ENCODE results near the gene FBXW8.

The FBXW8 gene

GRCh38 chr12:117018276-117018675 lies 107.5 kb downstream of the FBXW8 start:
- Histone ChIP-seq H3K9me3 (ENCODE audit: low read depth, low read length) (no peaks in the 10 kb centered on the region), H3K27ac (no peak overlapping the region), H3K4me3 (no peak overlapping the region), H3K36me3 (ENCODE audit: insufficient read depth, low read length) (peaks cover 25% of the 10 kb centered on the region), H3K9ac (ENCODE audit: insufficient read length) (no peak overlapping the region)
- DNase-seq (ENCODE audit: low read depth, low spot score), result no peak
- TF ChIP-seq EZH2 (IDR thresholded peaks at IDR 0.05) (no peak), POLR2AphosphoS5 (IDR thresholded peaks at IDR 0.05; ENCODE audit: borderline replicate concordance, low read depth, low read length) (no peak), FOXP2 (optimal IDR thresholded peaks at IDR 0.05; ENCODE audit: control extremely low read depth, extremely low read length, insufficient read depth) (no peak)

- no peak for TF ChIP-seq EZH2 (IDR thresholded peaks at IDR 0.05)
- no peak for TF ChIP-seq FOXP2 (optimal IDR thresholded peaks at IDR 0.05; ENCODE audit: control extremely low read depth, extremely low read length, insufficient read depth)
- TF ChIP-seq POLR2AphosphoS5 (IDR thresholded peaks at IDR 0.05; ENCODE audit: borderline replicate concordance, low read depth, low read length), result no peak
- Histone ChIP-seq H3K9ac (ENCODE audit: insufficient read length) (no peak overlapping the region), H3K27ac (no peak overlapping the region), H3K36me3 (ENCODE audit: insufficient read depth, low read length) (peaks cover 25% of the 10 kb centered on the region), H3K9me3 (ENCODE audit: low read depth, low read length) (no peaks in the 10 kb centered on the region), H3K4me3 (no peak overlapping the region)
- no peak for DNase-seq (ENCODE audit: low read depth, low spot score)
These were observed 107.9 kb downstream of the FBXW8 start for GRCh38 chr12:117018685-117019084.

GRCh38 chr12:117019866-117020265 lies 109.1 kb downstream of the FBXW8 start:
- no peaks in the 10 kb centered on the region for H3K9me3 ChIP-seq (ENCODE audit: low read depth, low read length)
- no peak overlapping the region for H3K9ac ChIP-seq (ENCODE audit: insufficient read length)
- peaks cover 18% of the 10 kb centered on the region for H3K36me3 ChIP-seq (ENCODE audit: insufficient read depth, low read length)
- no peak for DNase-seq (ENCODE audit: low read depth, low spot score)
- no peak overlapping the region for H3K27ac ChIP-seq
- TF ChIP-seq POLR2AphosphoS5 (IDR thresholded peaks at IDR 0.05; ENCODE audit: borderline replicate concordance, low read depth, low read length) (no peak), EZH2 (IDR thresholded peaks at IDR 0.05) (no peak), FOXP2 (optimal IDR thresholded peaks at IDR 0.05; ENCODE audit: control extremely low read depth, extremely low read length, insufficient read depth) (no peak)
- H3K4me3 ChIP-seq, result no peak overlapping the region

- Histone ChIP-seq H3K9me3 (ENCODE audit: low read depth, low read length) (no peaks in the 10 kb centered on the region), H3K9ac (ENCODE audit: insufficient read length) (no peak overlapping the region), H3K36me3 (ENCODE audit: insufficient read depth, low read length) (peaks cover 16% of the 10 kb centered on the region; the same call in 1 of the 2 replicates), H3K4me3 (no peak overlapping the region), H3K27ac (no peak overlapping the region)
- TF ChIP-seq FOXP2 (optimal IDR thresholded peaks at IDR 0.05; ENCODE audit: control extremely low read depth, extremely low read length, insufficient read depth) (no peak), EZH2 (IDR thresholded peaks at IDR 0.05) (no peak), POLR2AphosphoS5 (IDR thresholded peaks at IDR 0.05; ENCODE audit: borderline replicate concordance, low read depth, low read length) (no peak)
- DNase-seq (ENCODE audit: low read depth, low spot score), result no peak
These were observed 109.9 kb downstream of the FBXW8 start for GRCh38 chr12:117020536-117021220.

GRCh38 chr12:117022465-117022864 lies 111.7 kb downstream of the FBXW8 start:
- Histone ChIP-seq H3K9me3 (ENCODE audit: low read depth, low read length) (no peaks in the 10 kb centered on the region), H3K4me3 (no peak overlapping the region), H3K36me3 (ENCODE audit: insufficient read depth, low read length) (peaks cover 23% of the 10 kb centered on the region; the same call in 1 of the 2 replicates), H3K27ac (no peak overlapping the region), H3K9ac (ENCODE audit: insufficient read length) (no peak overlapping the region)
- no peak for DNase-seq (ENCODE audit: low read depth, low spot score)
- TF ChIP-seq FOXP2 (optimal IDR thresholded peaks at IDR 0.05; ENCODE audit: control extremely low read depth, extremely low read length, insufficient read depth), result no peak
- TF ChIP-seq POLR2AphosphoS5 (IDR thresholded peaks at IDR 0.05; ENCODE audit: borderline replicate concordance, low read depth, low read length), result no peak
- TF ChIP-seq EZH2 (IDR thresholded peaks at IDR 0.05), result no peak

- Histone ChIP-seq H3K36me3 (ENCODE audit: insufficient read depth, low read length) (peaks cover 33% of the 10 kb centered on the region; the same call in 1 of the 2 replicates), H3K9ac (ENCODE audit: insufficient read length) (no peak overlapping the region), H3K27ac (no peak overlapping the region), H3K4me3 (no peak overlapping the region), H3K9me3 (ENCODE audit: low read depth, low read length) (no peaks in the 10 kb centered on the region)
- no peak for TF ChIP-seq FOXP2 (optimal IDR thresholded peaks at IDR 0.05; ENCODE audit: control extremely low read depth, extremely low read length, insufficient read depth)
- TF ChIP-seq EZH2 (IDR thresholded peaks at IDR 0.05), result no peak
- no peak for TF ChIP-seq POLR2AphosphoS5 (IDR thresholded peaks at IDR 0.05; ENCODE audit: borderline replicate concordance, low read depth, low read length)
- no peak for DNase-seq (ENCODE audit: low read depth, low spot score)
These were observed 113.5 kb downstream of the FBXW8 start for GRCh38 chr12:117023998-117024960.

GRCh38 chr12:117024961-117025480 lies 114.3 kb downstream of the FBXW8 start:
- DNase-seq (ENCODE audit: low read depth, low spot score), result no peak
- TF ChIP-seq FOXP2 (optimal IDR thresholded peaks at IDR 0.05; ENCODE audit: control extremely low read depth, extremely low read length, insufficient read depth), result no peak
- TF ChIP-seq POLR2AphosphoS5 (IDR thresholded peaks at IDR 0.05; ENCODE audit: borderline replicate concordance, low read depth, low read length), result no peak
- TF ChIP-seq EZH2 (IDR thresholded peaks at IDR 0.05), result no peak
- Histone ChIP-seq H3K4me3 (no peak overlapping the region), H3K9me3 (ENCODE audit: low read depth, low read length) (no peaks in the 10 kb centered on the region), H3K9ac (ENCODE audit: insufficient read length) (no peak overlapping the region), H3K36me3 (ENCODE audit: insufficient read depth, low read length) (peaks cover 33% of the 10 kb centered on the region; the same call in 1 of the 2 replicates), H3K27ac (no peak overlapping the region)
